Right forelimb (tissue), 1 donor: ENCODE results near the gene DENND4B.
"Not testable (repeated sequence)": the region's sequence is repeated elsewhere in the genome, so short reads cannot be mapped to it uniquely, and the experiment has no call there.

Experiments
- DNase-seq: peaks from one replicate; pipeline ENCODE4 v3.0.0-alpha.2; 2018

Gene DENND4B

DNA sequence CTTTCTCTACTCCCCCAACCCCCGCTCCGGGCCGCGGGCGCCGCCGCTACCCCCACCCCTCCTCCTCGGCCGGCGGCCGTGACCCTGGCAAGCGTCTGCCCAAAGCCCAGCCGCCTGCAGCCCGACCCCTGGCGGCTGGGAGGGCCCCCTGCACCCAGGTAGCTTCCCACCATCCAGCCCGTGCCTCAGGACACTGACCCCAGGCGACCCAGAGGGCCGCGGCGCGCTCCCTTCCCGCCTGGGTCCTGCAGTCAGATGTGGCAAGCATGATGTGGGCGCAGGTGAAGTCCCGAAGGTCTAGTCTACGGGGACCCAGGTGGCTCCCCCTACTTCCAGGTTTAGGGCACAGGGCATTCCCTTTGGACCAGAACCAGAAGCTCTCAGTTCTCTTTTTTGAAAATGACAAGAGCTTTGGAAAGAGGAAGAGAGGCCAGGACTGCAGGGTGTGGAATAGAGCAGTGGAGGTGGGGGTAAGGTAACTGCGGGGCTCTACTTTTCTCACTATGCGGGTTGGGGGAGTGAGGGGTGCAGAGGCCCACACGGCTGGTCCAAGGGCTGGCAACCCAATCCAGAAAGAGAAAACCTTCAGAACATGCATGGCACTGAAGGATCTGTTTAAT is at the start of gene DENND4B:
Gene DENND4B, minus strand, starts transcription at position 97 of the 620 bp plus-strand sequence. CDS start 2,344 bp downstream, outside the sequence.
- peak; percentile 87 for DNase-seq

GRCh38 chr1:153995640-153996039 is 49.1 kb upstream of the DENND4B start:
- no peak for DNase-seq

GRCh38 chr1:153995202-153995601 is 48.7 kb upstream of the DENND4B start:
- DNase-seq: no peak

- DNase-seq: no peak
These were observed 45.3 kb upstream of the DENND4B start for GRCh38 chr1:153991806-153992205.

DNA sequence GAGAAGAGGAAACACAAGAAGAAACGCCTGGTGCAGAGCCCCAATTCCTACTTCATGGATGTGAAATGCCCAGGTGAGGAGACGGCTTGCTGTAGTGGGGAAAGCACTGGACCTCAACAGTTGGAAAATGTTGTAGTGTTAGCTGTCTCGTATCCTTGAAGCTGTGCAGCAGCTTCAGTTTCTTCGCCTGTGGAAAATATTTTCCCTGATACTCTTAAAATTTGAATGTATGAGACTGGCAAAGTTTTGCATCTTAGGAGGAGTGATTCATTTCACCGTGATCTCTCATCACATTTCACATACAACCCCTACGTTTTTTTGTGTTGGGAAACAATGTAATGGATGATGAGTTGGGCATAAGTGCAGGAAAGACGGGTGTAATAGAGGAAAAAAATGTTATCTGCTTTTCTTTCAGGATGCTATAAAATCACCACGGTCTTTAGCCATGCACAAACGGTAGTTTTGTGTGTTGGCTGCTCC is 44.7 kb upstream of the DENND4B start:
- no peak for DNase-seq

GRCh38 chr1:153990468-153991150 is 44.1 kb upstream of the DENND4B start, which contains the start of gene RPS27:
TSS of gene RPS27 (plus strand) at chr1:153990762. CDS start at chr1:153990797, 35 bp downstream.
- DNase-seq: peak; percentile 93

- no peak for DNase-seq
These were observed 41.1 kb upstream of the DENND4B start for GRCh38 chr1:153987621-153988020.

DNA sequence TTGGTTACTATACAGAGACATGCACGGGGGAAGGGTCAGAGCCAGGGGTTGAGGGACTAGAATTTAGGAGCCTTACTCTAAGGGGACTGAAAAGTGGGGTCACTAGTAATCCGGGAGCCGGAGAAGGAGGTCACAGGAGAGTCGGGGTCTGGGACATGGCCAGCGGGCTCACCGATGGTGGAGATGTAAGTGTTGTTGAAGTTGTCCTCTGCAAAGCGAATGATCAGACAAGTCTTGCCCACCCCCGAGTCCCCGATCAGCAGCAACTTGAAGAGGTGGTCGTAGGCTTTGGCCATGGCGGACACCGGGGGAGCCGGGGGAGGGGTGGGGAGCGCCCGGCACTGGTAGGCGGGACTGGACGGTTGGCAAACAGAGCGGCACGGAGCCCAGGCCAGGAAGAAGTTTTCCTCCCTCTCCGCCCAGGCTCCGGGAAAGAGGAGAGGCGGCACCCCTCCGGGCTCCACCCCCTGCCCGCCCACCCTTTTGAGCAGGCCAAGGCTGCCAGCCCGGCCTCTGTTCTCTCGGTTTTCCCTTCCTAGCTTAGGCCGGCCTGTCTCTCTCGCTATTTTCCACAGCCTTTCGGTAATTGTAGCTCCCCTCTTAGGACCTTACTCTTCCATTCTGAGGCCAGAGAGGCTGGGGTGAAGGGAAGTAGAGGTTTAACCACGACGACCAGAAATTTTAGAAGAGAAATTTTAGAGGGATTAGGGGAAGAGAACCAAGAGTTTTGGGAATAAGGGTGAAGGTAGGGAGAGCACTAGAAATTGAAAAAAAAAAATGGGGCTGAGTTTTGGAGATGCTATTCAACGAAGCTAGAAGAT is 39.6 kb upstream of the DENND4B start, which contains the start of gene RAB13:
Gene RAB13, minus strand, starts transcription at position 399 of the 821 bp plus-strand sequence. Its CDS starts 103 bp downstream, at position 296.
- DNase-seq: peak; percentile 93

DNA sequence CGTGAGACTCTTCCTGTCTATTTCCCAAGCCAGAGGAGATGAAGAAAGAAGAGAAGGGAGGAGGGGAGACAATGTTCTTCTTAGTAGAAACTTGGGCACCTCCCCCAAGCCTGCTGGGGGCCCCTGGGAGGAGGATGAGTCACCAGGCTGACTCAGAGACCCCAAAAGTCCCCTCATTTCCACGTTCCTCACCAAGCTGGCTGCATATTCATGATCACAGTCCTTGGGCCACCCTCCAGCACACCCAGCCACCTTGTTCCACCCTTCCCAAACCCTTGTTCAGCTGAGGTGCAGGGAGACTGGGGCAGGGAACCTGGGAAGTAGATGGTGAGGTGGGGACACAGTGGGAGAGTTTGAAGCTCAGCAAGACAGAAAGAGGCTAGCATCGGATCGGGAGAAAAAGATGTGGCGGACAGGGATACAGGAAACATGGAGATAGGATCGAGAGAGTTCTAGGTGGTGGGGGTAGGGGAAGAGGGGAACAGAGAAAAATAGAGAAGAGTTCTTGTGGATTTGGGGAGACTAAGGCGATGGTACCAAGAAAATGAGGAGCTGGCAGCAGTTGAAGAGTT is 38.9 kb upstream of the DENND4B start:
- DNase-seq: peak; percentile 50

GRCh38 chr1:153984123-153984894 is 37.8 kb upstream of the DENND4B start:
- DNase-seq: no peak

GRCh38 chr1:153981735-153982134 is 35.2 kb upstream of the DENND4B start:
- not testable (repeated sequence) for DNase-seq

- DNase-seq: not testable (repeated sequence)
These were observed 32.6 kb upstream of the DENND4B start for GRCh38 chr1:153979091-153979490.

DNA sequence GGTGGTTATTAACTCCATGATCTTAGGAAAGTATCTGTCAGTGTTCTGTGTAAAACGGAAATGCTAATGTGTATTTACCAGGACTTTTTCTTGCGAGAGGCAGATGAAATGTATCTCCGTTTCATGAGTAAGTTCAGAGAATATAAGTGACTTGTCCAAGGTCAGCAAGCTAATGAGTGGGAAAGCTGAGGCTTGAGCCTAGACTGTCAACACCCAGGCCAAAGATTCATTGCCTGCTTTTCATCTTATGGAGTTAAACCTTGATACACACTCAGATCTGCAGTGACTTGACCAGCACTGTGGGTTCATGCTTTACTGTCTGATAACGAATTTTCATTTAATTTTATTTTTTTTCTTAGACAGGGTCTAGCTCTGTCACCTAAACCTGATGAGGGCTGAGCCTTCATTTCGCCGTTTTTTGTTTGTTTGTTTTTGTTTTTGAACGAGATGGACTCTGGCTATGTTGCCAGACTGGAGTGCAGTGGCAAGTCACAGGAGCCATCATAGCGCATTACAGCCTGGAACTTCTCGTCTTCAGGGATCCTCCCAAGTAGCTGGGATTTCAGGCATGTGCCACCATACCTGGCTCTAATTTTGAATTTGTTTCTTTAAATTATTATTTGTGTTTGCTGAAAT is 31.9 kb upstream of the DENND4B start:
- no peak for DNase-seq

- peak; percentile 90 for DNase-seq
These were observed 31.0 kb upstream of the DENND4B start, which contains the start of gene JTB for GRCh38 chr1:153977250-153978240. TSS of gene JTB (minus strand) at chr1:153977674. CDS start at chr1:153977252, 422 bp downstream.

DNA sequence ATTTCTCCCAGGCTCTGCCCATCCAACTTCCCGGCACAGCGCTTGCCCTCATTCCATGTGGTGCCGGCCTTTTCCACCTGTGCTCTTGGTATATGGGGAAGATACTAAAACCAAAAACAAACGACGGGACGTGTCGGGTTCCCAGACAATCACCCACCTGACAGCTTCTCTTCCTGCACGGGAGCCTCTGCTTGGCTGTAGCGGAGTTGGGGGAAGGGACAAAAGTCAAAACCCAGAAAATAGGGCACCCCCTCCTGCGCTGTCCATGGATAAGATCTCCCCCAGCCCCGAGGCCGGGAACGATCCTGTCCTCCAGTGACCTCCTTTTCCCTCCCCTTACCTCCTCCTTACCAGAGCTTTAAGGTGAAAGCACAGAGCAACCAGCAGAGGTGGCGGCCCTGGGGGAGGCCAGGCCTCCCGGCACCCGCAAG is 30.3 kb upstream of the DENND4B start:
- DNase-seq: no peak

DNA sequence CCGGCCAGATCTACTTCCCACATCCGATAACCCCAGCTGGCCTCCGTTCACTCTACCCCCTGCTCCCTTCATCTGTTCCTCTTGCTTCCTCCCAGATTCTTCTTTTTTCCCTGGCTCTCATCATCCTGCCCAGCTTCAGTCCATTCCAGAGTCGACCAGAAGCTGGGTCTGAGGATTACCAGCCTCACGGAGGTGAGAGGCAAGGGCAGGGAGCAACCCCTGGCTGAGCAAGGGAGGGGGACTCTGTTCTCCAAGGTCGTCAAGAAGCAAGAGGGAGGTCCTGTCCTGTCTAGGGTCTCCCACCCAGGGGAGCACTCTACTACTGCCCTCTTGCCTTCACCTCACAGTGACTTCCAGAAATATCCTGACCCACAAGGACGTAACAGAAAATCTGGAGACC is 27.0 kb upstream of the DENND4B start:
- no peak for DNase-seq

DNA sequence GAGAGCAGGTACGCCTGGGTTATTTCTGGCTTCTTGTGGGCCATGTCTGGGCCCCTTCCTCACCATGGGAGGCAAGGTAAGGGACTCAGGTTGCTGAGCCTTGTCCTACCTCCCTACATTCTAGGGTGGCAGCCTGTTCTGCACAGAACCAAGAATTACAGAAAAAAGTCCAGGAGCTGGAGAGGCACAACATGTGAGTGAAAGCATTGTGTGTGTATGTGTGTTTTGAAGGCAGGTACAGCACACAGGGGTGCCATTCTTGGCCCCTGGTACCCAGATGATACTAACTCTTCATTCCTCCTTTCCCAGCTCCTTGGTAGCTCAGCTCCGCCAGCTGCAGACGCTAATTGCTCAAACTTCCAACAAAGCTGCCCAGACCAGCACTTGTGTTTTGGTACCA is 26.6 kb upstream of the DENND4B start:
- no peak for DNase-seq

DNA sequence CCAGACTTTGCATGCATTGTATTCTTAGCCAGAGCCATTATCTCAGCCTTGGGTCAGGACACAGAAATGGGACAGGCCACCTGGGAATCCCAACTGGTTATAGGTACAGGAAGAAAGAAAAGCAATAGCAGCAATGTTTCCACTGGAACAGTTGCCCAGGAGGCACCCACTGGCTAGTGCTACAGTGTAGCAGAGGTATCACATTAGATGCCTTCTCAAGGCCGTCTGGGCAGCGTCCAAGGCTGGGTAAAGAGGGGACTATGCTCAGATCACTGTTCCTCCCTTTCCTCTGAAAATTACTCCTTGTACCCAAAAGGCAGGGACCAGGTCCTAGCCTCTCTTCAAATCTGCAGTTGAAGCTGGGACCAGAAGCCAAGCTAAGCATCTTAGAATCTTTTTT is 23.8 kb upstream of the DENND4B start:
- DNase-seq: no peak

- DNase-seq: no peak
These were observed 22.5 kb upstream of the DENND4B start for GRCh38 chr1:153968972-153969371.

GRCh38 chr1:153968408-153968807 is 21.9 kb upstream of the DENND4B start:
- DNase-seq: no peak
